Sigmoid colon (tissue), 7 donors: Measurements from ENCODE around the gene NEK5. TPM values are rescaled to one million over a fixed set of nuclear protein-coding genes. Genes with fewer than 3 reads are reported as not detected.

Experiments used
- DNase-seq: peaks from one replicate; pipeline ENCODE4 v3.0.0-alpha.2; 2019
- H3K27ac ChIP-seq, 4 donors: fragments of 200-600 bp; sonication (generic); one replicate each; pipeline ENCODE4 v1.5.1; 2016 to 2019; ENCODE audit warnings: mild to moderate bottlenecking in 1 of 4
- H3K27me3 ChIP-seq, 3 donors: fragments of 200-600 bp; sonication (generic); one replicate each; pipeline ENCODE4 v1.5.1; 2019; ENCODE audit warnings: mild to moderate bottlenecking in 1 of 3
- H3K36me3 ChIP-seq, 4 donors: fragments of 200-600 bp; sonication (generic); one replicate each; pipeline ENCODE4 v1.5.1; 2016 to 2019
- H3K4me1 ChIP-seq, 4 donors: fragments of 200-600 bp; sonication (generic); one replicate each; pipeline ENCODE4 v1.5.1; 2017 to 2019
- H3K4me3 ChIP-seq, 4 donors: fragments of 200-600 bp; sonication (generic); one replicate each; pipeline ENCODE4 v1.5.1; 2017 to 2019; ENCODE audit warnings: mild to moderate bottlenecking in 2 of 4, moderate library complexity in 1 of 4
- H3K9me3 ChIP-seq, 4 donors: fragments of 200-600 bp in 3 of 4; sonication (generic) in 3 of 4; one replicate each; pipeline versions ENCODE4 v1.5.1 to v1.6.1; 2013 to 2019
- CTCF ChIP-seq, 4 experiments: fragments of 450-650 bp in 3 of 4; fragments of 200-600 bp in 1 of 4; IDR thresholded peaks; one replicate each; pipeline ENCODE4 v1.5.1; 2016 to 2019; ENCODE audit warnings: antibody characterized with exemption in 4 of 4, mild to moderate bottlenecking in 3 of 4, moderate library complexity in 2 of 4
- EP300 ChIP-seq, 4 donors: sonication (generic); formaldehyde crosslinking; IDR thresholded peaks; one replicate each; pipeline ENCODE4 v1.6.1; 2017; ENCODE audit warnings: antibody characterized with exemption in 4 of 4
- POLR2A ChIP-seq, 2 donors: fragments of 450-650 bp; IDR thresholded peaks; one replicate each; pipeline ENCODE4 v1.6.1; 2016; ENCODE audit warnings: antibody characterized with exemption in 2 of 2, mild to moderate bottlenecking in 2 of 2, moderate library complexity in 2 of 2
- POLR2AphosphoS5 ChIP-seq, 4 donors: sonication (generic); formaldehyde crosslinking; IDR thresholded peaks; one replicate each; pipeline ENCODE4 v1.6.1; 2017; ENCODE audit warnings: antibody characterized with exemption in 4 of 4
- WGBS, 2 donors: extraction: QIAGEN DNeasy Blood & Tissue Kit; methylation state at CpG; one replicate each; pipeline ENCODE4 v1.1.7; 2013; 5-methylcytosine and 5-hydroxymethylcytosine counted together
- intact Hi-C: fragments of 100-400 bp; cut with DNase I; formaldehyde crosslinking; loops from one replicate; pipeline ENCODE4 v1.15.1; 2023
- polyA plus RNA-seq, 3 donors: library from polyadenylated mRNA; stranded (reverse); fragments of 200-250 nt; gene quantifications; one replicate each; pipeline ENCODE4 v1.2.3, GENCODE V29; 2013
- total RNA-seq, 4 donors: library from RNA; depleted of rRNA; stranded (reverse); fragments of >200 nt; gene quantifications; one replicate each; pipeline ENCODE4 v1.1.0, GENCODE V29; 2016
- donor health status: healthy with polysubstance abuse.
- donor health status: Bipolar disorder and iron deficiency.
- donor health status: healthy.

NEK5 gene
- total and polyA plus RNA-seq, 7 donors = 0.17 to 0.83 (median 0.33) TPM; not detected in 2

- TF ChIP-seq POLR2A (IDR thresholded peaks at IDR 0.05) (peak in 1 of 2 donors; percentile 14), POLR2AphosphoS5 (IDR thresholded peaks at IDR 0.05) (peak in 1 of 4 donors; percentile 11), EP300 (IDR thresholded peaks at IDR 0.05) (no peak)
- Histone ChIP-seq H3K27ac (peak overlapping the region; percentile 82 to 90 (median 87)), H3K36me3 (no peaks in the 10 kb centered on the region), H3K4me1 (peaks cover 0 to 12% (median 9%) of the 10 kb centered on the region in 4 donors), H3K4me3 (peak overlapping the region; percentile 73 to 86 (median 78)), H3K27me3 (no peaks in the 10 kb centered on the region), H3K9me3 (no peaks in the 10 kb centered on the region)
- WGBS, 2 donors = 8 to 16% methylated on average over 17 of the region's 17 CpGs
- intact Hi-C loops = loop anchor here (5.0 kb wide), 1 partner anchor 34 kb away; no protein-coding TSS in a partner anchor
- peak; percentile 67 for DNase-seq
These were observed 29.8 kb upstream of the NEK5 start for GRCh38 chr13:52158629-52159158.

DNA sequence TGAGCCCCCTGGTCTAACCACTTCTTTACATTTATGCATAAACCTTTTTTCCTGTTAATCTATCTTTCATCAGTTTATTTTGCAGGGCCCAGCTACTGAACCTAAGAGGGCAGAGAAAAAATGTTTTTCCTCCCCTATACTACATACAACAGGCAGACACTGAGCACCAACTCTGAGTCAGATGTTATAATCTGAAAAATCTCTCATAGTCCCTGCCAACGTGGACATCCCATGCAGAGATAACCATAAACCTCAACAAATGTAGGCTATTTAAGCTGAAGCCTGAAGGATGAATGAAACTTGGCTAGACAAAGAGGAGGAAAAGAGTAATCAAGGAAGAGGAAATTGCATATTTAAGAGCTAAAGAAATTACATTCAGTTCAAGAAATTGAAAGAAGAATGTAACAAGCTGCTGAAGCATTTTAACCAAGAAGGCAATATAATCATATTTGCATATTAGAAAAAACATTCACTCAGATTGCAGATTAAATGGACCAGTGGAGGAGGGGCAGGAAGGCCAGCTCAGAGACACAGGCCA is 27.9 kb upstream of the NEK5 start:
- TF ChIP-seq CTCF (IDR thresholded peaks at IDR 0.05) = no peak
- no peak for TF ChIP-seq POLR2AphosphoS5 (IDR thresholded peaks at IDR 0.05)
- TF ChIP-seq POLR2A (IDR thresholded peaks at IDR 0.05) = no peak
- no peak for TF ChIP-seq EP300 (IDR thresholded peaks at IDR 0.05)
- intact Hi-C loops = loop anchor here (5.0 kb wide), 1 partner anchor 36 kb away; no protein-coding TSS in a partner anchor
- no peaks in the 10 kb centered on the region for H3K9me3 ChIP-seq
- peaks cover 0 to 12% (median 9%) of the 10 kb centered on the region in 4 donors for H3K4me1 ChIP-seq
- WGBS, 2 donors = 12 to 38% methylated on average over 1 of the region's 1 CpG
- H3K27me3 ChIP-seq = no peaks in the 10 kb centered on the region
- H3K36me3 ChIP-seq = peaks cover 0 to 8% (median 0%) of the 10 kb centered on the region in 4 donors
- DNase-seq = no peak
- H3K27ac ChIP-seq = no peak overlapping the region
- no peak overlapping the region for H3K4me3 ChIP-seq

DNA sequence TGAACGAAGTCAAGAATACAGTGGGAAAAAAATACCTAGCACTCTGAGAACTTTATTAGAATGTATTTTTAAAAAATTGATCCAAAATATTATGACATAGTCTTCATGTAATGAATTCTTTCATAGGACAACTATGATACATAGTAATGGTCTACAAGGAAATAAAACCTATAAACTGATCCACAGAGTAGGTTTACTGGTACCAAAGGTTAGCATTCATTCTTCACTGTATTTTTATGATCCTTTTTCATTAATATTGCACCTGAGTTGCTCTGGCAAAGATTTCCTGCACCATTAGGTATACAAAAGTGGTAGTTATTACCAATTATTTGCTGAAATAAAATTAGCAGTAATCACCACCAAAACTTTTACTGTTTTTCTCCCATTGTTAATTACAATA is 26.3 kb upstream of the NEK5 start:
- TF ChIP-seq POLR2AphosphoS5 (IDR thresholded peaks at IDR 0.05) = no peak
- no peak for TF ChIP-seq POLR2A (IDR thresholded peaks at IDR 0.05)
- no peak for TF ChIP-seq EP300 (IDR thresholded peaks at IDR 0.05)
- no peak for TF ChIP-seq CTCF (IDR thresholded peaks at IDR 0.05)
- no peak overlapping the region for H3K4me3 ChIP-seq
- no peak for DNase-seq
- H3K27me3 ChIP-seq = no peaks in the 10 kb centered on the region
- H3K9me3 ChIP-seq = no peaks in the 10 kb centered on the region
- H3K36me3 ChIP-seq = peaks cover 0 to 24% (median 7%) of the 10 kb centered on the region in 4 donors
- H3K27ac ChIP-seq = no peak overlapping the region
- H3K4me1 ChIP-seq = peaks cover 0 to 12% (median 9%) of the 10 kb centered on the region in 4 donors
- intact Hi-C loops = loop anchor here (5.0 kb wide), 1 partner anchor 37 kb away; no protein-coding TSS in a partner anchor
- WGBS, 2 donors = 93 to 95% methylated on average over 1 of the region's 1 CpG

GRCh38 chr13:52147225-52147624 is 18.4 kb upstream of the NEK5 start:
- TF ChIP-seq CTCF (IDR thresholded peaks at IDR 0.05) (no peak), EP300 (IDR thresholded peaks at IDR 0.05) (no peak), POLR2AphosphoS5 (IDR thresholded peaks at IDR 0.05) (no peak), POLR2A (IDR thresholded peaks at IDR 0.05) (no peak)
- DNase-seq = no peak
- intact Hi-C loops = no loop called here
- Histone ChIP-seq H3K4me1 (no peaks in the 10 kb centered on the region), H3K36me3 (peaks cover 0 to 89% (median 12%) of the 10 kb centered on the region in 4 donors), H3K9me3 (no peaks in the 10 kb centered on the region), H3K27me3 (no peaks in the 10 kb centered on the region), H3K4me3 (no peak overlapping the region), H3K27ac (no peak overlapping the region)
- WGBS, 2 donors = 81 to 88% methylated on average over 1 of the region's 1 CpG

DNA sequence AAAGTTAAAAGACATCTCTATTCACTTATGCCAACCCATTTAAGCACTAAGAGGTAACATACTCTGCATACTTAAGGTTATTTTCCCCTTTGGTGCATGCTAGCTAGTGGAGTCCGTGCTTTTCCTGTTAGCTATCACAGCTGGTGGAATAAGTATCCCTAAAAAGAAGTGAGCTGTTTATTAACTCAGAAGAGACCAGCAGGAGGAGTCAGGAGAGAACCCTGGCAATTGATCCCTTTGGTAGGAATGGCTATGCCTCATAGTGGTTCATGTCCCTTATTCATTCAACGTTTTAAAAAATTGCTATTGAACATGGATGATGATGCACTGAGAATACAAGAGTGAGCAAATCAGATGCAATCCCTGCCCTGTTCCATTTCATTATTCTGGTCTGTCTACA is 12.4 kb upstream of the NEK5 start:
- 32 to 77% methylated on average over 2 of the region's 2 CpGs for WGBS, 2 donors
- H3K36me3 ChIP-seq = peaks cover 0 to 83% (median 1%) of the 10 kb centered on the region in 4 donors

More for the DNA sequence above, 12.4 kb upstream of the NEK5 start:
- no peaks in the 10 kb centered on the region for H3K4me1 ChIP-seq
- no peak for DNase-seq
- no peaks in the 10 kb centered on the region for H3K27me3 ChIP-seq
- no peak overlapping the region for H3K4me3 ChIP-seq
- no peak for TF ChIP-seq EP300 (IDR thresholded peaks at IDR 0.05)
- TF ChIP-seq POLR2A (IDR thresholded peaks at IDR 0.05) = no peak
- TF ChIP-seq CTCF (IDR thresholded peaks at IDR 0.05) = no peak
- TF ChIP-seq POLR2AphosphoS5 (IDR thresholded peaks at IDR 0.05) = no peak
- no peak overlapping the region for H3K27ac ChIP-seq
- intact Hi-C loops = no loop called here
- no peaks in the 10 kb centered on the region for H3K9me3 ChIP-seq
